HG02973 (cell line): ENCODE data around the gene MT1M.

Source experiments
- ATAC-seq: cut with Tn5 transposase; IDR thresholded peaks from one replicate; pipeline ENCODE4 v1.9.1; 2021; ENCODE audit warnings: moderate library complexity; ENCODE audit not compliant: unreplicated experiment

The MT1M gene

DNA sequence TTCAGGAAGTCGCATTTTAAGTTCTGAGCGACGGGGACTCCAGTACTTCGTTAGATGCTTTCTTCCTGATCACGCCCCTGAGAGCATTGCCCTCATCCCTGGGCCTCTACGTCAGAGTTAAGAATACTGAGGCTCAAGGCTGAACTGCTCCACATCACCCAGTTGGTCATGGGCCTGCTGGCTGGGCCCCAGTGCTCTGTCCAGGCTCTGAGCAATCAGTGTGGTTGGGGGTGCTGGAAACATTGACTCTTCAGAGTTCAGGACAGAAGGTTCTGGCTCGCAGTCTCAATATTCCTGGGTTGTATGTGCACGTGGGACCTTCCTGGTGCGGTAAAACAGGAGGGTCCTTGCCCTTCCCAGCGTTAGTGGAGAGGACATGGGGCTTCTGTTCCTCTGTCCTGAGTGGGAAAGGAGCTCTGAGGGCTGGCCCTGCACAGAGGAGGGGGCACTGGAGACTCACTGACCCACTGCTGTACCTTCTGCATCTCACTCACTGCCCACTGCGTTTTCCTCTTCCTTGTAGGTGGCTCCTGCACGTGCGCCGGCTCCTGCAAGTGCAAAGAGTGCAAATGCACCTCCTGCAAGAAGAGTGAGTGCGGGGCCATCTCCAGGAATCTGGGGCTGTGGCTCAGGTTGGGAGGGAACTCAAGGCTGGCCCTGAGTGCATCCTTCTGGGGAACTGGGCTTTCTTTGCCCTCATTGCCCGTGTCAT lies 6.4 kb upstream of the MT1M start:
- no peak for ATAC-seq

GRCh38 chr16:56626685-56627084 lies 5.8 kb upstream of the MT1M start:
- no peak for ATAC-seq

- ATAC-seq, result no peak
These were observed 3.7 kb upstream of the MT1M start for GRCh38 chr16:56628486-56629350.

DNA sequence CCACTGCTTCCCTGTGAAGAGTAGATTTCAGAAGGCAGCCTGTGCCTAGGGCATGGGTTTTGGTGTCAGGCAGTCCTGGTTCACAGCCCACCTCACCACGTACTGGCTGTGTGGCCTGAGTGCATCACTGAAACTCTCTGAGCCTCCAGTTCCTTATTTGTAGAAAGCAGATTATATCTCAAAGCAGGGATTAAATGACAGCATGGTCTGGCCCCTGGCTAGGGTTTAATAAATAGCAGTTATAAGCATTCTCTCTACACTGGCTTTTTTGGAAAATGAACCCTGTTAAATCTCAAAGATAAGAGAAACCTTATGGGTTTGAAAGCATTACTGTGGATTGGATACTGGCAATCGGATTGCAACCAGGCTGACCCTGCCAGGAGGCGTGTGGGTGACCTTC lies 2.9 kb upstream of the MT1M start:
- no peak for ATAC-seq

DNA sequence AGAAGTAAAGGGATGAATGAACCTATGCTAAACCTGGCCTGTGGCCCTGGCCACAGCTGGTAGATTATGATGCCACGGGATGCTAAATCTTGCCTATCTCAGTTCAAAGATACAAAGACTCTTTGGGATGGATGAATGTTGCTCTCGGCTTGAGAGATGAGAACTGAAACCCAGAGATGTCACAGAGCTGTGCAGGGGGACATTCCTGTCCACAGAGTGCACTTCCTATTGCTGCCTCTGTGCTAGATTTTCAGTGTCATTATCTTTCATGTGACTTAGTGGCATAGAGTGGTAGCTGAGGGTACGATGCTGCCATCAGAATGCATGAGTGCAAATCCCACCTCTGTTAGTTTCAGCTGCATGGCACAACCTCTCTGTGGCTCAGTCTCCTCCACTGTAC lies 2.3 kb upstream of the MT1M start:
- peak; percentile 69 for ATAC-seq

DNA sequence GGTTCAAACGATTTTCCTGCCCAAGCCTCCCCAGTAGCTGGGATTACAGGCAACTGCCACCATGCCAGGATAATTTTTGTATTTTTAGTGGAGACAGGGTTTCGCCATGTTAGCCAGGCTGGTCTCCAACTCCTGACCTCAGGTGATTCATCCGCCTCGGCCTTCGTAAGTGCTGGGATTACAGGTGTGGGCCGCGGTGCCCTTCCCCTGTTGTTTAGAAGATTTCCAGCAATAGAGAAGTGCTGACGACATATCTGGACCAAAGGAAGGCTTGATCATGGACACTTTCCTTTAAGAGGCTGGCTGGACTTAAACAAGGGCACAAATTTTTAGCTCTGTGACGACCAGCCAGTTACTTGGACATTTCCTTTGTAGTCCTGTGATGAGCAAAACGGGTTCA lies 1.3 kb upstream of the MT1M start:
- no peak for ATAC-seq

DNA sequence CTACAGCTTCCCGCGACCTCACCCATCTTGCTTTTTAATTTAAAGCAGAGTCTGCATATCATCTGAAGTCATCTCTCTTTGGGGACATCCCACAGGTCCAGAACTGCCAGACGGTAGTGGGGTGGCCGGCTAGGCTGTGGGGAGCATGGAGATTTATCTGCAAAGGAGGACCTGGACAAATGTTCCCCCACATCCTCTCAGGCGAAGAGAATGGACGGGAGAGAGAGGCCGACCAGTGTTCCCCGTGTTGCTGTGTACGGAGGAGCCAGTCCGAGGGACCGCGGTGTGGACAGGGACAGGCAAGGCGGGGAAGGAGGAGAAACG lies 665 bp upstream of the MT1M start:
- no peak for ATAC-seq

- ATAC-seq, result no peak
These were observed 448 bp downstream of the MT1M start for GRCh38 chr16:56632848-56633365.

DNA sequence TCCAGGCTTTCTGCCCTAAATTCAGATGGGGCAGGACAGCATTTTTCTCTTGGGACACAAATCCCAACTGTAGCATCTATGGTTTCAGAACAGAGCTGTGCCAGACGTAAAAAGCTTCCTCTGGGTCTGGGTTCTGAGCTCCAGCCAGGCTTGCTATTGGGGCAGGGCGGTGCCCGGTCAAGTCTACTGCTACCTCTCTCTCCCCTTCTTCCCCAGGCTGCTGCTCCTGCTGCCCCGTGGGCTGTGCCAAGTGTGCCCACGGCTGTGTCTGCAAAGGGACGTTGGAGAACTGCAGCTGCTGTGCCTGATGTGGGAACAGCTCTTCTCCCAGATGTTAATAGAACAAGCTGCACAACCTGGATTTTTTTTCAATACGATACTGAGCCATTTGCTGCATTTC lies 1.1 kb downstream of the MT1M start:
- ATAC-seq, result no peak

GRCh38 chr16:56634715-56635440 lies 2.4 kb downstream of the MT1M start:
- ATAC-seq, result no peak

DNA sequence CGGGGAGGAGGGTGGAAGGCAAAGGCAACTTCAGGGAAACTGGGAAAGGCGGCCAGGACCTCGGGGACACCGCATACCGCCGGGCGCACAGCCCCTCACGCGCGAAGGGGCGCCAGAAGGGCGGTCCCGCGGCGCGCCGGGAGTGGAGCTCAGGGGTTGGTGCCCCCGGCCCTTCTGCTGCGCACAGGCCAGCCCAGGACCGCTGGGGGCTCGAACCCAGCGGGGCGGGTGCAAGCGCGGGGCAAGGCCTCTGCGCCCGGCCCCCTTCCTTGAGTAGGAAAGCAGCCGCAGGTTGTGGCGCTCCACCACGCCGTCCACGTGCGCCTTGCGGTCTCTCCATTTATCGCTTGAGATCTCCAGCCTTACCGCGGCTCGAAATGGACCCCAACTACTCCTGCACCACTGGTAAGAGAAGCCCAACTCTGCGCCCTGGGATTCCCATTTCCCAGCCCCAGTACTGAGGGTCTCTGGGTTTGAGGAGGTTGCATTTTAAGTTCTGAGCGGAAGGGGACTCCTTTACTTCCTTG lies 3.0 kb downstream of the MT1M start:
- no peak for ATAC-seq

GRCh38 chr16:56636616-56637413 lies 4.4 kb downstream of the MT1M start:
- ATAC-seq, result no peak

DNA sequence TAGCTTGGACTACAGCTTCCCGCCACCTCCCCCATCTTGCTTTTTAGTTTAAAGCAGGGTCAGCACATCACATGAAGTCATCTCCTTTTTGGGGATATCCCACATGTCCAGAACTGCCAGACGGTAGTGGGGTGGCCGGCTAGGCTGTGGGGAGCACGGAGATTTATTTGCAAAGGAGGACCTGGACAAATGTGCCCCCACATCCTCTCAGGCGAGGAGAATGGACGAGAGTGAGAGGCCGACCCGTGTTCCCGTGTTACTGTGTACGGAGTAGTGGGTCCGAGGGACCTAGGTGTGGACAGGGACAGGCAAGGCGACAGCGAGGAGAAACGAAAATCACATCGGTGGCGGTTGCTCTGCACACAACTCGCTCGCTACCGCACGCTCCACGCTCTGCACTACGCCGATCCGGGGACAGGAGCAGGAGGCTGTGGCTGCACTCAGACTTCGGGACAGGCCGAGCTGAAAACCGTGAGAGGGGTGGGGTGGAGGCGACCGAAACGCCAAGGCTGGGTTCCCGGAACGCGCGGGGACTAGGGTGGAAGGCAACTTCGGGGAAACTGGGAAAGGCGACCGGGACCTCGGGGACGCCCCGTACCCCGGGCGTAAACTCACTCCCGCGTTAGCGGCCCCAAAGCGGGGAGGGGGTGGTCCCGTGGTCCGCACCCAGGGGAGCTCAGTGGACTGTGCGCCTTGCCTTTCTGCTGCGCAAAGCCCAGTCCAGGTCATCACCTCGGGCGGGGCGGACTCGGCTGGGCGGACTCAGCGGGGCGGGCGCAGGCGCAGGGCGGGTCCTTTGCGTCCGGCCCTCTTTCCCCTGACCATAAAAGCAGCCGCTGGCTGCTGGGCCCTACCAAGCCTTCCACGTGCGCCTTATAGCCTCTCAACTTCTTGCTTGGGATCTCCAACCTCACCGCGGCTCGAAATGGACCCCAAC lies 5.6 kb downstream of the MT1M start, which contains the start of gene MT1A:
TSS of gene MT1A (plus strand) at position 853 of the 937 bp plus-strand sequence. CDS start at position 926, 73 bp downstream.
- ATAC-seq, result no peak

- no peak for ATAC-seq
These were observed 6.6 kb downstream of the MT1M start for GRCh38 chr16:56639045-56639444.

- no peak for ATAC-seq
These were observed 7.6 kb downstream of the MT1M start for GRCh38 chr16:56640076-56640475.

DNA sequence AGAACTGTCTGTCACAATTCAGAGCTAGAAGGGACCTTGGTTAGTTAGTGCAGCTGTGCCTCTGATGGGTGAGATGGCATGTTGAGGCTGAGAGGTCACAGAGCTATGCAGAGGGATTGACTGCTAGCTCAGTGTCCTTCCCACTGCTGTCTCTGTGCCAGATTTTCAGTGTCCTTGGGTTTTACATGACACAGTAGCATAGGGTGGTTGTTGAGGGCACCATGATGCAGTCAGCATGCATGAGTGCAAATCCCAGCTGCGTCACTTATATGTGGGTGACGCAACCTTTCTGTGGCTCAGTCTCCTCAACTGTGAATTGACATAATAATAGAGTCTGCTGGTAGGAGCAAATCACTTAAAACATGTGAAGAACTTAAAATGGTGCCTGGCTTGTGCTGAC lies 8.7 kb downstream of the MT1M start:
- ATAC-seq, result no peak

- ATAC-seq, result peak; percentile 51
These were observed 10.8 kb downstream of the MT1M start for GRCh38 chr16:56643080-56643778.

DNA sequence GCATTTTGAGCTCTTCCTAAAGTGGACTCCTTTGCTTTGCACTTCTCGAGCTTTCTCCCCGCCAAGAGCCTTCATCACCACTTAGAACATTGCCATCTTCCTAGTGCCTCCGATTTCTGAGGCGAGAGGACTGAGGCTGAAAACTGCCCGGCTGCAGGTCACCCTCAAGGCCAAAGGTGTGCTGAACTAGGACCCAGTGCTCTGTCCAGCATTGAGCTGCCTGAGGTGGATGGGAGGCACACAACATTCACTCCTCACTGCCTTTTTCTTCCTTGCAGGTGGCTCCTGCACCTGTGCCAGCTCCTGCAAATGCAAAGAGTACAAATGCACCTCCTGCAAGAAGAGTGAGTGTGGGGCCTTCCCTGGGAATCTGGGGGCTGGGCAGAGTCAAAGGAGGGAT lies 11.4 kb downstream of the MT1M start:
- ATAC-seq, result no peak

DNA sequence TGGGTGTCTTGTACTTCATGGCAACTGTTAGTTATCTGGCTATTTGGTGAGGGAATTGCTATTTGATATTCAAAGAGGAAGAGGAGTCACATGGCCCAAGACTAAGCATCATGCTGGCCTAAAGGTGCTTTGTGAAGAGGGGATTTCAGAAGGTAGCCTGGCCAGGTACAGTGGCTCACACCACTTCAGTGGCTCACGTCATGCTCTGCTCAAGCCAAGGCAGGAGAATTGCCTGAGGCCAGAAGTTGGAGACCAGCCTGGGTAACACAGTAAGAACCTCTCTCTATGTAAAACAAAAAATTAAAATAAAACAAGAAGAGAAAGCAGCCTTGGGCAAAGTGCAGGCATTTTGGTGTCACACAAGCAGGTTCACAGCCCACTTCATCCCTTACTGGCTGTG lies 12.9 kb downstream of the MT1M start:
- no peak for ATAC-seq
